CD8-positive, alpha-beta memory T cell (primary cell): ENCODE measurements around the gene CHI3L2. TPM values are rescaled to one million over a fixed set of nuclear protein-coding genes. Genes with fewer than 3 reads are reported as not detected.

Experiments
- CTCF ChIA-PET: fragments of 350-600 bp; sonication (Branson Sonifier 250); formaldehyde crosslinking; loops from one replicate; lab custom pipeline; 2021; ENCODE audit warnings: antibody characterized with exemption; lab: Charles Lee
- POLR2A ChIA-PET: fragments of 350-600 bp; sonication (Branson Sonifier 250); formaldehyde crosslinking; loops from one replicate; lab custom pipeline; 2021; ENCODE audit warnings: antibody characterized with exemption; lab: Charles Lee
- DNase-seq, 5 donors: peaks; one replicate each; pipeline versions ENCODE4 v3.0.0 to v3.0.0-alpha.2; 2020 to 2022; ENCODE audit warnings: mixed read lengths in 1 of 5
- H3K27ac ChIP-seq: one replicate; pipeline ENCODE4 v1.7.0; 2013; ENCODE audit warnings: low read depth, mild to moderate bottlenecking, low read length, moderate library complexity
- H3K27me3 ChIP-seq: 2 replicates; pipeline ENCODE4 v1.7.0; 2013; ENCODE audit warnings: low read length, mild to moderate bottlenecking; ENCODE audit not compliant: insufficient read depth, poor library complexity, severe bottlenecking
- H3K36me3 ChIP-seq: 2 replicates; pipeline ENCODE4 v1.7.0; 2013; ENCODE audit warnings: mild to moderate bottlenecking, low read length, moderate library complexity; ENCODE audit not compliant: insufficient read depth
- H3K4me1 ChIP-seq: 2 replicates; pipeline ENCODE4 v1.7.0; 2013; ENCODE audit warnings: mild to moderate bottlenecking, low read length, moderate library complexity; ENCODE audit not compliant: insufficient read depth
- H3K4me3 ChIP-seq: 2 replicates; pipeline ENCODE4 v1.7.0; 2013; ENCODE audit warnings: mild to moderate bottlenecking, low read length
- H3K9me3 ChIP-seq: 2 replicates; pipeline ENCODE4 v1.7.0; 2013; ENCODE audit warnings: mild to moderate bottlenecking, low read length
- H3K27ac Mint-ChIP-seq, 8 donors: one replicate each; pipeline ENCODE4 v1.8.0; 2020 to 2021; ENCODE audit warnings: mixed read lengths in 8 of 8, mild to moderate bottlenecking in 6 of 8, inconsistent platforms in 3 of 8, moderate library complexity in 3 of 8
- H3K27me3 Mint-ChIP-seq, 2 donors: one replicate each; pipeline ENCODE4 v1.8.0; 2020 to 2021; ENCODE audit warnings: mixed read lengths in 2 of 2, mild to moderate bottlenecking in 1 of 2, moderate library complexity in 1 of 2
- H3K36me3 Mint-ChIP-seq, 3 donors: one replicate each; pipeline ENCODE4 v1.8.0; 2020 to 2021; ENCODE audit warnings: mixed read lengths in 3 of 3, inconsistent platforms in 1 of 3, mild to moderate bottlenecking in 1 of 3
- H3K4me1 Mint-ChIP-seq, 3 donors: one replicate each; pipeline ENCODE4 v1.8.0; 2020 to 2021; ENCODE audit warnings: mixed read lengths in 3 of 3, inconsistent platforms in 1 of 3, mild to moderate bottlenecking in 1 of 3
- H3K4me3 Mint-ChIP-seq, 7 donors: one replicate each; pipeline ENCODE4 v1.8.0; 2020 to 2021; ENCODE audit warnings: mixed read lengths in 7 of 7, mild to moderate bottlenecking in 6 of 7, moderate library complexity in 4 of 7, inconsistent platforms in 2 of 7
- H3K9me3 Mint-ChIP-seq, 5 donors: one replicate each; pipeline ENCODE4 v1.8.0; 2020 to 2022; ENCODE audit warnings: mixed read lengths in 5 of 5, mild to moderate bottlenecking in 3 of 5, moderate library complexity in 2 of 5, inconsistent platforms in 1 of 5
- polyA plus RNA-seq: library from polyadenylated mRNA; unstranded; fragments of 300-500 nt; fragmentation: Illumina TruSeq; gene quantifications from one replicate; pipeline ENCODE4 v1.2.3, GENCODE V29; 2021
- total RNA-seq, 2 experiments: library from RNA; stranded (reverse); gene quantifications; one replicate each; pipeline ENCODE4 v1.2.3, GENCODE V29; 2021

CHI3L2 gene
- total and polyA plus RNA-seq, 3 experiments from 2014 or later, result 1.6 to 20.8 (median 1.9) TPM

DNA sequence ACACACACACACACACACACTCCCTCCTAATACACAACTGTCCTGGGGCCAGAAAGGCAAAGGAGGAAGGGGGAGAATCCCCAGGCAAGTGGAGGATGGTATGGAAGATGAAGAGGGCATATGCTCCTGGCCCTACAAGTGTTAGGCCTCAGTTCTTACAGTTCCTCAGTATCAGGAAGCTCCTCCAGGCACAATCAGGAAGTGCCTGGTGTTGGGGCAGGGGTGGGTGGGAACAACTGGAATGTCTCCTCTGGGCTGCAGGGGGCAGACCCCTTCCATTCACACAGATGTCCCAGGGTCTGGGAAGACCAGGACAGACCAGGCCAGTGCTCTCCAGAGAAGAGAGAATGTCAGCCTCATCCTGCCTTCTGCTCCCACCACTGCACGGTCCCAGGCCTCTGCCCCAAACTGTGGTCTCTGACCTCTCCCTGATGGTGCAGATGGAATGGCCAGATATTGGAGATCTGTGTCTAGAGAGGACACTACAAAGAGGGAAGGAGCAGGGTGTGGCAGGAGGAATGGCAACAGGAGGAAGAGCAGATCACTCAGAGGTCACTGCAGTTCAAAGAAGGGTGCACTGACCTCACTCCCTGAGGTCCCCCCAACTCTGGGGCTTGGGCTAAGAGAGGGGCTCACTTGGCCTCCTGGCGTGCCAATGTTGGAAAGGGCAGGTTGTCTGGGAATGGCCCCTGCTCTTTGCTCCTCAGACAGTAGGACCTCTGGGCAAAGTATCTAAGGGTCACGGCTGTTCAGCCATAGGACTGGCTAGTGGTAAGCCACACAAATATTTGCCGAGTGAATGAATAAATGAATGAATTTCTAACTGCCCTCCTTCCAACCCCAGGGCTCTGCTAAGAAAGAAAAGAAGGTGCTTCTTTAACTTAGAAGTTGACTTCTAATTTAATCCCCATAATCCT lies 24.5 kb upstream of the CHI3L2 start:
- H3K36me3 ChIP-seq, result peaks cover 12% of the 10 kb centered on the region
- H3K9me3 Mint-ChIP-seq, result no peaks in the 10 kb centered on the region

DNA sequence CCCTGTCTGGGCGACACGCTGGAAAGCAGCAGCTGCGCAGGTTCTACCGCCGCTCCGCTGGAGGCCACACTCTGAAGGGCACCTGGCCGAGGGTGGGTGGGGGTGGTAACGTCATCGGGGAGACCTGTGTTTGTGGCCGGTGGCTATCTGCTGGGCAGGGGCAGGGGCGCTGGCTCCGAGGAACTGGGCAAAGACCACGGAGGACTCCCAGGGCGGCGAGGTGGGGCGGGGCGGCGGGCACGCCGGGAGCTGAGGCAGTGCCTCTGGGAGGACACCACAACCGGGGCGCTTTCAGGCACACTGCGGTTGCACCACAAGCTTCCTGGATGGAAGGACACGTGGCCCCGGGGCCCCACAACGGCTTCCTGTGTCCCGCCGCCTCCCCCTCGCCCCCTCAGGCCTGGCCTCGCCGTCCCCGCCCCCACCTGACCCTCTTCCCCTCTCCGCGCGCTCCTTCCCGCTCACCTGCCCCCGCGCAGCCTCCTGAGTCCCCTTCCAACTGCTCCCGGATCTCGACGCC lies 23.8 kb upstream of the CHI3L2 start:
- peaks cover 59 to 73% (median 69%) of the 10 kb centered on the region in 3 donors for H3K4me1 Mint-ChIP-seq
- CTCF ChIA-PET, result interaction anchor here (1.0 to 10.8 kb wide), 3 partner anchors 12 to 65 kb away, joined by 3 to 252 read pairs (median 3); no protein-coding TSS in a partner anchor
- H3K27me3 ChIP-seq, result no peaks in the 10 kb centered on the region
- H3K4me3 ChIP-seq, result peak overlapping the region; percentile 96
- H3K4me1 ChIP-seq, result peaks cover 49% of the 10 kb centered on the region
- H3K9me3 ChIP-seq, result no peaks in the 10 kb centered on the region
- peak overlapping the region; percentile 97 to 100 (median 99) for H3K4me3 Mint-ChIP-seq
- H3K27ac Mint-ChIP-seq, result peak overlapping the region; percentile 92 to 100 (median 96)
- H3K36me3 ChIP-seq, result peaks cover 5% of the 10 kb centered on the region
- peak overlapping the region; percentile 35 for H3K27ac ChIP-seq
- H3K36me3 Mint-ChIP-seq, result peaks cover 1 to 26% (median 10%) of the 10 kb centered on the region in 3 donors
- POLR2A ChIA-PET, result interaction anchor here (0.7 to 10.8 kb wide), 7 partner anchors 10 to 240 kb away, joined by 3 to 259 read pairs (median 5); partner anchors contain the start of gene CHI3L2
- peak; percentile 77 to 93 (median 86) for DNase-seq
- H3K9me3 Mint-ChIP-seq, result no peaks in the 10 kb centered on the region
- H3K27me3 Mint-ChIP-seq, result peaks cover 0 to 3% of the 10 kb centered on the region in 2 donors

More for the DNA sequence above, 24.5 kb upstream of the CHI3L2 start:
- ChIA-PET POLR2A (interaction anchor here (0.9 to 10.8 kb wide), 5 partner anchors 9 to 239 kb away, joined by 3 to 259 read pairs (median 6); partner anchors contain the start of gene CHI3L2), CTCF (interaction anchor here (1.0 to 10.8 kb wide), 2 partner anchors 11 to 16 kb away, joined by 3 to 252 read pairs; no protein-coding TSS in a partner anchor)
- peak overlapping the region; percentile 97 to 100 (median 99) for H3K4me3 Mint-ChIP-seq
- H3K4me3 ChIP-seq, result peak overlapping the region; percentile 96
- no peaks in the 10 kb centered on the region for H3K27me3 ChIP-seq
- H3K9me3 ChIP-seq, result no peaks in the 10 kb centered on the region
- no peak for DNase-seq
- peaks cover 0 to 3% of the 10 kb centered on the region in 2 donors for H3K27me3 Mint-ChIP-seq
- peak overlapping the region; percentile 93 to 100 (median 96) for H3K27ac Mint-ChIP-seq
- H3K27ac ChIP-seq, result peak overlapping the region; percentile 35
- H3K4me1 Mint-ChIP-seq, result peaks cover 55 to 67% (median 63%) of the 10 kb centered on the region in 3 donors
- H3K36me3 Mint-ChIP-seq, result peaks cover 7 to 34% (median 18%) of the 10 kb centered on the region in 3 donors
- peaks cover 45% of the 10 kb centered on the region for H3K4me1 ChIP-seq

DNA sequence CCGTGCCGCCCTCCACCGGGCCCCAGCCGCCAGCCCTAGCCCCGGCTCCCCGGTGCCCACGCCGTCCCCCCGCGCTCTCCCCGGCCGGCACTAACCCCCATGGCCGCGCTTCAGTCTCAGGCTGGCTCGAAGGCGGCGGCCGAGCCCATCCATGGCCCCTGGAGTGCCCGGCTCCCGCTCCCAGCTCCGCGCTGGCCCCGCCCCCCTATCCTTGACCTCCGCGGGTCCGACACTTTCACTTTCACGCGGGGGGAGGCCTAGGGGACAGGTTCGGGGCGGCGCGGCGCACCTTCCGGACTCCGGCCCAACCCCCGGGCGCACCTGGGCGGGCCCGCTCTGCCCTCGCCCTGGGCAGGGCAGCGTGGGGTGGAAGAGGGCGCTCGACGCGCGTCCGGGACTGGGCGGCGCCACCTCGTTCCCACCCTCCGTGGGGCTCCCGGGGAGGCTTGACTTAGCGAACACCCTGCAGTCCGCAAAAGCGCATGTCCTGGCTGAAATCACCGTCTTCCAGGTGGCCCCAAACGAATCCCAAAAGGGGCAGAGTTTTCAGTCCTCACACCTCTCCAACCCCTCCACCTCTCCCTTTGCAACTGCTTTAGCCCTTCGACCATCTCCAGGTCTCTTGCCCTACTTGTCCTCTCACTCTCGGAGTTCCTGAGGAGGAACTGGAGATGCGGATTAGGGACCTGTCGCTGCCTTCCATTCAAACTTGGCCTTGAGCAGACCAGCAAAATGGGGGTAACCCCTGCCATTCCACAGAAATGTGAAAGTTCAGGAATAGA lies 23.1 kb upstream of the CHI3L2 start:
- peak overlapping the region; percentile 97 to 100 (median 99) for H3K4me3 Mint-ChIP-seq
- H3K36me3 Mint-ChIP-seq, result peaks cover 0 to 20% (median 5%) of the 10 kb centered on the region in 3 donors
- ChIA-PET CTCF (interaction anchor here (1.0 to 10.8 kb wide), 3 partner anchors 13 to 66 kb away, joined by 3 to 252 read pairs (median 3); no protein-coding TSS in a partner anchor), POLR2A (interaction anchor here (0.7 to 10.8 kb wide), 8 partner anchors 9 to 240 kb away, joined by 3 to 259 read pairs (median 4); partner anchors contain the start of gene CHI3L2)
- Histone ChIP-seq H3K9me3 (no peaks in the 10 kb centered on the region), H3K27ac (peak overlapping the region; percentile 35), H3K36me3 (no peaks in the 10 kb centered on the region), H3K4me1 (peaks cover 49% of the 10 kb centered on the region), H3K27me3 (no peaks in the 10 kb centered on the region), H3K4me3 (peak overlapping the region; percentile 24)
- DNase-seq, result peak; percentile 61 to 85 (median 76)
- H3K4me1 Mint-ChIP-seq, result peaks cover 57 to 74% (median 69%) of the 10 kb centered on the region in 3 donors
- H3K9me3 Mint-ChIP-seq, result no peaks in the 10 kb centered on the region
- H3K27ac Mint-ChIP-seq, result peak overlapping the region; percentile 92 to 100 (median 96)
- peaks cover 0 to 3% of the 10 kb centered on the region in 2 donors for H3K27me3 Mint-ChIP-seq

DNA sequence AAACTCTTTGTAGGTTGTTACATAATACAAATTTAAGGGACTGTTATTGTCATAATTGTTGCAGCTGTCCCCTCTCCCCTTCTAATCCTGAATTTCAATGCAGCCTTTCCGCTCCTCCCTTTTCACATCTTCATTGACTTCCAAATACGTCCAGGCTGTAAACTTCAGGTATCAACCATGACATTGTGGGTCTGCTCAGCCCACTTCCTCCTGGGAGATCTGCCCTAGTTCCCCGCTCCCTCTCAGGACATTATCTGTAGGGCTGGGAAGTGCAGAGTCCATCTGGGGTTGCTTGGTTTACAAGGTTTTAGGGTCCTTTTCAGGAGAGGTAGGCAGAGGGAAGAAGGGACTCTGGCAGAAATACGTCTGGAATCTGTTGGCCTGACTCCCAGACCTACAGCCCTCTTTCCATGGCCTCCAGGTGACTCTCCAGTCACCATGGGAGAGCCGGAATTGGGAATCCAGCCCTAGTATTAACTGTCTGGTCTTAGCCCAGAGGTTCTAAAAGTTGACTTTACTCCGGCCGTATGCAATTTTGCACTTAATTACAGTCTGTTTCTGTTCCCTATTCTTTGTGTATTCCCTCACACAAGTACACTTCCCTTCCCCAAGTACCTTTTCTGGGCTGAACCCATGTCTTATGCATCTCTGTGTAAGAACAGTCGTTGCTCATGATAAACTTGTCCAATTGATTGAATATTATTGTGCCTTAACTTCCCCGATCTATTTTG lies 22.4 kb upstream of the CHI3L2 start:
- no peaks in the 10 kb centered on the region for H3K9me3 Mint-ChIP-seq
- peaks cover 53 to 80% (median 69%) of the 10 kb centered on the region in 3 donors for H3K4me1 Mint-ChIP-seq
- no peak overlapping the region for H3K27ac ChIP-seq
- peak overlapping the region; percentile 91 to 99 (median 94) for H3K27ac Mint-ChIP-seq
- H3K27me3 Mint-ChIP-seq, result peaks cover 0 to 3% of the 10 kb centered on the region in 2 donors
- H3K4me3 ChIP-seq, result peak overlapping the region; percentile 24
- no peaks in the 10 kb centered on the region for H3K9me3 ChIP-seq
- no peaks in the 10 kb centered on the region for H3K27me3 ChIP-seq
- peaks cover 0 to 12% (median 0%) of the 10 kb centered on the region in 3 donors for H3K36me3 Mint-ChIP-seq
- ChIA-PET POLR2A (interaction anchor here (0.7 to 10.8 kb wide), 2 partner anchors 9 to 14 kb away, joined by 3 to 259 read pairs; no protein-coding TSS in a partner anchor), CTCF (interaction anchor here (10.8 kb wide), 1 partner anchor 14 kb away, joined by 252 read pairs; no protein-coding TSS in a partner anchor)
- peaks cover 49% of the 10 kb centered on the region for H3K4me1 ChIP-seq
- H3K36me3 ChIP-seq, result no peaks in the 10 kb centered on the region
- no peak for DNase-seq
- peak overlapping the region; percentile 74 to 100 (median 98) for H3K4me3 Mint-ChIP-seq

DNA sequence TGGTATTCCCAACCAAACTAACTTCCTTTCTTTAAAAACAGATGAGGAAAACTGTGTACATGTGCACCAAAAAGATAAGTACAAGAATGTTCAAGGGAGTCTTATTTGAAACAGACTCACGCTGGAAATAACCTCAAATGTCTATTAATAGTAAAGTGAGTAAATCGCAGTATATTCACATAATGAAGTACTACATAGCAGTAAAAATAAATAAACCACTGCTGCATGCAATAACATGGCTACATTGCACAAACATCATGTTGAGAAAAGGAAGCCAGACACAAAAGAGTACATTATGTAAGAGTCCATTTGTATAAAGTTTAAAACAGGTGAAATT lies 21.8 kb upstream of the CHI3L2 start:
- Mint-ChIP-seq H3K9me3 (no peaks in the 10 kb centered on the region), H3K4me3 (peak overlapping the region in 6 of 7 donors; percentile 12 to 74 (median 25)), H3K27me3 (peaks cover 0 to 3% of the 10 kb centered on the region in 2 donors), H3K36me3 (peaks cover 0 to 8% (median 0%) of the 10 kb centered on the region in 3 donors), H3K27ac (peak overlapping the region in 7 of 8 donors; percentile 48 to 97 (median 93)), H3K4me1 (peaks cover 51 to 80% (median 65%) of the 10 kb centered on the region in 3 donors)
- H3K4me3 ChIP-seq, result no peak overlapping the region
- H3K9me3 ChIP-seq, result no peaks in the 10 kb centered on the region
- H3K27me3 ChIP-seq, result no peaks in the 10 kb centered on the region
- CTCF ChIA-PET, result no interaction called here
- no peaks in the 10 kb centered on the region for H3K36me3 ChIP-seq
- peaks cover 49% of the 10 kb centered on the region for H3K4me1 ChIP-seq
- POLR2A ChIA-PET, result no interaction called here
- DNase-seq, result no peak
- no peak overlapping the region for H3K27ac ChIP-seq

DNA sequence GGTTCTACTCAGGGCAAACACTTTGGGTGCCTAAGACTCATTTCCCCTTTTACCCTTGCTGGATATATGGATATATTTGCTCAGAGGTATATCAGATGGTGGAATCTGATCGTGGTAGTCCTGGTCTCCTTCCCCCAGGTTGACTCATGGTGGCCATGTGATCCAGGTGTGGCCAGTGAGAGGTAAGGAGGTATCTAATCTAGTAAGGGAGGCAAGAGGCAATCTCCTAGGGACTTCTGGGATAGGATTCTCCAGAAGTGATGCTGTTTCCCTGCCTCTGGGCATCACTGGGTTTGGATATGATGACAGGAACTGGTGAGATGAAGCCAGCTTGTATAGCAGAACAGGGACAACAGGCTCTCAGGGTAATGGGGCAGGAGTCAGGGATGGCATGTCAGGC lies 18.6 kb upstream of the CHI3L2 start:
- Mint-ChIP-seq H3K4me1 (peaks cover 36 to 71% (median 60%) of the 10 kb centered on the region in 3 donors), H3K9me3 (peaks cover 0 to 5% (median 0%) of the 10 kb centered on the region in 5 donors), H3K27me3 (no peaks in the 10 kb centered on the region), H3K36me3 (peaks cover 0 to 3% (median 0%) of the 10 kb centered on the region in 3 donors), H3K4me3 (peak overlapping the region in 1 of 7 donors; percentile 31), H3K27ac (peak overlapping the region in 2 of 8 donors; percentile 14 to 24)
- CTCF ChIA-PET, result interaction anchor here (1.1 kb wide), 1 partner anchor 14 kb away, joined by 4 read pairs; no protein-coding TSS in a partner anchor
- Histone ChIP-seq H3K4me3 (no peak overlapping the region), H3K27me3 (no peaks in the 10 kb centered on the region), H3K4me1 (peaks cover 35% of the 10 kb centered on the region), H3K9me3 (no peaks in the 10 kb centered on the region), H3K27ac (no peak overlapping the region), H3K36me3 (no peaks in the 10 kb centered on the region)
- no peak for DNase-seq
- POLR2A ChIA-PET, result no interaction called here
